Hematopoietic multipotent progenitor cell treated with erythropoietin and hydrocortisone succinate and interleukin-3 and kit ligand, for 17 days (in vitro differentiated cells): ENCODE data around the gene WDPCP.
"Not testable (repeated sequence)": the region's sequence is repeated elsewhere in the genome, so short reads cannot be mapped to it uniquely, and the experiment has no call there.

ENCODE experiments used
- DNase-seq: peaks from one replicate; pipeline ENCODE4 v3.0.0-alpha.2; 2015; ENCODE audit warnings: low spot score

The WDPCP gene

DNA sequence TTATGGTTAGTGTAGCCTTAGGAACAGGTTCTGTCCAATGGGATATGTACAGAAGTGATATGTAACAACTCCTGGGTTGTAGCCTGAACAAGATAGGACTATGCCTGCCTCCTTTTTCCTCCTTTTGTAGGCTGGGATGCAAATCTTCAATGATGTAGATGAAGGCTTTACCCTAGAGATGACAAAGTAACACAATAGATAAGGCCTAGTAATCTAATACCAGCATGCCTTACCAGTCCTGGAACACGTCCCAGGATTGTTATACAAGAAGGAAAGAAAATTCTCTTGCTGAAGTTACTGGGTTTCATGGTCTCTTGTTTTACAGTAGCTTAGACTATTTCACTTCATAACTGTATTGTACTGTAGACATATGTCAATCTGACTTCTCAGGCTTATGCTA is 345.5 kb downstream of the WDPCP start:
- DNase-seq, result no peak

DNA sequence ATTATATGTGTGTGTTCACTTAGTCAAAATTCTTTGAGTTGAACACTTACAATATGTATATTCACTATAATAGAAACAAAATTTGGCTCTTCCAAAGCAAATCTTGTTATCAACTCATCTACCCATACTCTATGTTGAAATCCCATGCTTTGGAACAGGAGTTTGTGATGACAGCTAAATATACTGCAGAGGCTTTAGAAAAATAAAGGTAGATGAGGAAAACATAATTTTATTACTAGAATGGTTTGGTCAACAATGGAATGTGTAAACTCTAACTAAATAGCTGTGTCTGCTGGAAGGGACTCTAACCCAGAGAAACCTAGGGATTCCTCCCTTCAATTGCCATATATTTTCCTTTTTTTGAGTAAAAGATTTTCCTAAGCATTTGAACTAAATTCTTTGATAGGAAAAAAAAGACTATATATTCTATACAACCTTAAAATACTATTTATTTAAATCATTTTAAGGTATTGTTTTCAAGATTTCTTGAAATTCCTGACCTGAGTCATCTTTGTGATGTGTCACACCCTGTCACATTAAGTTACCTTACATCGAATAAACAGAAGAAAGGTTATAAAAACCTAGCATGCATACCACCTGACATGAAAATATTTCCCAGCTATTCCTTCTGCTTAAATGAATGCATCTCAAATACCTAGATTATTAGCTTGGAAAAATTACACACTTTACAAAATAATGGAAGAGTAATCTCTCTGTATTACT is 362.2 kb downstream of the WDPCP start:
- DNase-seq, result no peak

DNA sequence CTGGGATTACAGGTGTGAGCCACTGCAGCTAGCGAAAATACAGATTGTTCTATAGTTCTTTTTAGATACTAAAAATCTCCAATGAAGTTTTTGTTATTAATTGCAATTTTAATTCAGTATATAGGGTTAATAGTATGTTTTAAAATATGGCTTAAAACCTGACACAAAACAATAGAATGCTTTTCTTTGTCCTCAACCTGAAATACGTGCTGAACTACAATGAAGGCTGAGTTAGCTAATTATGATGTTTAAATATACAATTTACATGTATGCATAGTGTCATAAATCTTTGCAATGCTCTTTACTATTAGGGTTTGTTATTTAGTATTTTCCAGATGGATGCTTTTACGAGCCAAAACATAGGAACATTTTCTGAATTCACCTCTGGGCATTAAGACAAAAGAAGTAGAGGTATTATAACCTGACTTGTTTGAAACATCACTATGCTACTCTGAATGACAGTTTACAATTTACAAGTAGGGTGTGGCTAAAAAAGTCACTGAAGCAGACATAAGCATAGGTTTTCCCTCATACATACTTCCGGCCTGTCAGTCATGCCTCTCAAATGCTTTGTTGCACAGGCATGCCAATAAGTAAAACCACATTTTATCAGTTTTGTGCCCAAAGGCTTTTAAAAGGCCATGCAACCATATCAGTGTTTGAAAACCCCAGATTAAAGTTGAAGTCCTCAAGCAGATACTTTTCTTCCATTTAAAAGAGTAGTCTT is 369.3 kb downstream of the WDPCP start:
- no peak for DNase-seq

DNA sequence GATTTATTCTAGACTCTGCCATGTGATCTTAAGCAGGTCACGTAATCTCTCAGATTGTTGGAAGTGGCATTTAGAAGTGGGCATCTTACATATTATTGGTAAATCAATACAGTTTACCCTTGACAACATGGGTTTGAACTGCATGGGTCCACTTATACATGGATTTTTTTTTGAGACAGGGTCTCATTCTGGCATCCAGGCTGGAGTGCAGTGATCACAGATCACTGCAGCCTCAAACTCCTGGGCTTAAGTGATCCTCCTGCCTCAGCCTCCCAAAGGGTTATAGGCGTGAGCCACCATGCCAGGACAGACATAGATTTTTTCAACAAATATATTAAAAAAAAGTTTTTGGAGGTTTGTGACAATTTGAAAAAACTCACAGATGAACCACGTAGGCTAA is 393.0 kb downstream of the WDPCP start:
- no peak for DNase-seq

DNA sequence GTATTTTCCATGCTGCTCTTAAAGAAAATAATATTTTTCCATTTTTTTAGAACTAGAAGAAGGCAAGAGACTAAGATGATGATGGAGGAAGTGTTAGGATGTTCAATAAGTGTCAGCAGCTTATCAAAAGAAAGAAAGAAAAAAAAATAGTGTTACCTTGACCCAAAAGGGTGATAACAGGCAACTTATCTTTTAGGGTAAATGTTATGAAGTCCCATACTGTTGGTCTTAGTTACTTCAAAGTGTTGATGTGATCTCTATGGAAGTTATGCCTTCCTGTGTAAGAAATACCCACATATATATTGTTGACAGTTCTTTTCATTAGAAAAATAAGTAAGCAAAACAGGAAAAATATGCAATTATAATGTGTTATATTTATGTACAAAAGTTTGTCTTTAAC is 394.1 kb downstream of the WDPCP start:
- no peak for DNase-seq

DNA sequence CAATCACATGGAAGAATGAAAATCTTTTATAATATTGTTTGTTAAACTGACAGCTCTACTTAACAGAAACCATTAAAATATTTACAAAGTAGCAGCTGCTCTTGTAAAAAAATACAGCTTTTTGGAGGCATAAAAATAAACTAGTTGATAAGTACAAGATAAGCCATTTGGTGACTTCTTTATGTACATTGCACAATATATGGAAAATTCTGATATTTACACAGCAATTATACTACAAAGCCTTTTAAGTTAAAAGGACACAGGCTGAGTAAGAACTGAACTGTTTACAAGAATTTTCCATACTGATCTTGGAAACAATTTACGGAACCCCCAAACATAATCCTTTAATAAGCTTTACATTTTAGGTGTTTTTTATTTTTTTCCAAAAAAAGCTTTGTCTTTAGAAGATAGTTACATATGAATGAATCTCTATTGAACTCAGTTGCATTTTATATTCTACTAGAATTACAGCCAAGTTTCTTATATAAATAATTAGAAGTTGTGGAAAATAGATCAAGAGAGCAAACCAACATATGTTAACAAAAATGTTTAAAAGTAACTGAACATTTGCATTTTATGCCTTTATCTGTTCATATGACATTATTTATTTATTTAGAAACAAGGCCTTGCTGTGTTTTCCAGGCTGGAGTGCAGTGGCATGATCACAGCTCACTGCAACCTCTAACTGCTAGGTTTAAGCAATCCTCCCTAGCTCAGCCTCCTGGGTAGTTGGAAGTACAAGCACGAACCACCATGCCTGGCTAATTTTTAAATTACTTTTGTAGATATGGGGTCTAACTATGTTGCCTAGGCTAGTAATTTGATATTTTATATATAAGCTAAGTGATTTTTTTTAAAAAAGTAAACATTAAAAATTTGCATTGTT is 395.1 kb downstream of the WDPCP start:
- DNase-seq, result no peak

DNA sequence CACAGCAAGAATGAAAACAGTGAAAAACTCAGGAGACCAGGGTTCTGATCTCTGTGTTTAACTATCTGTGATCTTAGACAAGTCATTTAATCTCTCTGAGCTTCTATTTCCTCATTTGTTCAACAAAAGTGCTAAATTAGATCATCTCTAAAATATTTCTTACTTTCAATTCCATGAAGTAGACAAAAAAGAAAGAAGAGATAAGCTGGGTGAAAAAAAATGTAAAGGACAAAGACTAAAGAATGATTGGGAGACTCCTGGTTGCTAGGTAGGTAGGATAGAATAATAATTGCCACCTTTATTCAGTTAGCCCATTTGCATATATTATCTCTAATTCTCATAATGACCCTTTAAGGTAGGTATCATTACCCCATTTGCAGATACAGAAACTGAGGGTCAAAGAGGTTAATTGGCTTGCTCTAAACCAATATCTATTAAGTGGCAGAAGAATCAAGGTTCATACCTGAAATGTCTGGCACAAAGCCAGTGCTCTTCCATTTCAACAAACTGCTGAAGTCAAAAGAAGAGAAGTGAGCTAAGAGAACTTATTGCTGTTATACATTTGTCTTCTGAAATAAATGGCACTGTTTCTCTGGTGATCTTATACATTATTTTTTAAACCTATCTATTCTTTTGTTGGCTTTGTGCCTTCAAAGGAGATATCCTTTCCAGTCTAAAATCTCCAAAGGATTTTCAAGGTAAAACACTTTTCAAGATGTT is 395.9 kb downstream of the WDPCP start:
- no peak for DNase-seq

DNA sequence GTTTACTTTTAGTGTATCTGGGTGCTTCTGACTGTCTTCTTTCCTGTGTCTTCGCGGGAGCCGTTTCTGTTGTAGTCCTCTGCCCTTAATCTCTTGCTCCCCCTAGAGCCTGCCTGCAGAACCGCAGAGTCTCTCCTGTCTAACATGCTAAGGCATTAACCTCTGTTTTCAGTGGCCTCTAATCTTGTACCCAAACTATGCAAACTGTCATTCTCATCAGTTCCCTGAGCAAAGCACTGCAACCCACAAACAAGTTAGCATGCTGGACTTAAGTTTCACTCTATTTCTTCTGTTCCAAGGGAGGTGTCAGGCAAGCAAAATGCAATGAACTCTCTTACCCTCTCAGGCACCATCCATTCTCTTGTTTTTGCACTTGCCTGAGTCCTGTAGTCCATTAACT is 399.3 kb downstream of the WDPCP start:
- DNase-seq, result no peak

DNA sequence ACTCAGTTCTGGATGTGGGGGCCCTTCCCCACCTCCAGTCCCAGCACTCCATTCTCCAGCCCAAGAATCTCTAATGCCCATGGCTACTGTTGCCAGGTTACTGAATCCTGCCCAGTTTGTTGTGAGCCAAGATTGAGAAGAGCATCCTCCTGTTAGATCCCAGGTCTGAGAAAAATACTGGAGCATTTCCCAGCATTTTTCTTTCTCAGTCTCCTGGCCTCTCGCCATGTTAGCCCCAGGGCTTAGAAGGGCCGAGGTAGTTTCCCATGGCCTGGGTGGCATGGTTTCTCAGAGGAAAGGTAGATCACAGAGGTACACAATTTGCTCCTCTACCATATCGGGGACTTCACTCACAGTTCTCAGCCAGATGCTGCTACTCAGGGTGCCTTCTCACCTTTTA is 401.9 kb downstream of the WDPCP start:
- no peak for DNase-seq

DNA sequence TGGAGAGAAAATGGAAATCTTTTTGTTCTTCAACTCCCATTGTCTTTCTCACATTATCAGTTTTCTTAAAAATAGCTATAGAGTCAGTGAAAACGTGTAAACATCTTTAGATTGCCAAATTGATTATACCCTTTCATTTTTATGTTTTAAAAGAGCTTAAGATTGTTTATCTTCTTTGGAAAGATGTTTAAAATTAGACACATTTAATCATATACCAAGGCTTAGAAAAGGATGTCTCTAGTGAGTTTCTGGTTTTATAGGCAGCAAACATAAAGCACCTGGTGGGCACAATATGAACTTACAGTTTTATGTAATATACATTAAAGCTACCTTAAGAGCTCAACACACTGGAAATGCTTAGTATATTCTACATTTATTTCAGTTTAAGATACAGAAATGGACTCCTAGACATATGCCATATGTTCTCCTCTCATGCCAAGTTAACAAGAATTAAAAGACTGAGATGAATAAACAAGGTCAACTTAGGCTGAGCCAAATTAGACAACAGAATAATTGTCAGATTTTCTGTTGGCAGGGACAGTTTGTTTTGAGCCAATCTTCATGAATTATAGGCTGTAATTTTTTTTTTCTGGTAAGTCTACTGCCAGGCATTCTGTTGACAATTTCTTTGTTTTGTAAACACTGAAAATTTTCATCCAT is 425.0 kb downstream of the WDPCP start:
- DNase-seq, result no peak

DNA sequence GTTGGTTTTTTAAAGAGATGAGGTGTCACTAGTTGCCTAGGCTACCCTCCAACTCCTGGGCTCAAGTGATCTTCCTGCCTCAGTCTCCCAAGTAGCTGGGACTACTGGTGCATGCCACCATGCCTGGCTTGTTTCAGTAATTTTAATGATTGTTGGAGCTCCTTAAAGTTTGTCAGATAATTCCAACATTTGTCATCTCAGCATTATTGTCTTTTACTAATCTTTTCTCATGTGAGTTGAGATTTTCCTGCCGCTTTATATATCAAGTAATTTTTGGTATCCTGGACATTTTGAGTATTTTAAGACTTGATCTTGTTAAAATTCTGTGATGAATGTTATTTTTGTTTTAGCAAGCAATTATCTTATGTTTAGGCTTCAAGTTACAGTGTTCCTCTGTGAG is 429.0 kb downstream of the WDPCP start:
- no peak for DNase-seq

DNA sequence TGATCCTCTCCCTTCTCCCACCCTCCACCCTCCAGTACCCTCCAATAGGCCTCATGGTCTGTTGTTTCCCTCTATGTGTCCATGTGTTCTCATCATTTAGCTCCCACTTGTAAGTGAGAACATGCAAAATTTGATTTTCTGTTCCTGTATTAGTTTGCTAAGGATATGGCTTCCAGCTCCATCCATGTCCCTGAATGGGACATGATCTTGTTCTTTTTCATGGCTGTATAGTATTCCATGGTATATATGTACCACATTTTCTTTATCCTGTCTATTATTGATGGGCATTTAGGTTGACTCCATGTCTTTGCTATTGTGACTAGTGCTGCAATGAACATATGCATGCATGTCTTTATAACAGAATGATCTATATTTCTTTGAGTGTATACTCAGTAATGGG is 451.6 kb downstream of the WDPCP start:
- DNase-seq, result not testable (repeated sequence)

DNA sequence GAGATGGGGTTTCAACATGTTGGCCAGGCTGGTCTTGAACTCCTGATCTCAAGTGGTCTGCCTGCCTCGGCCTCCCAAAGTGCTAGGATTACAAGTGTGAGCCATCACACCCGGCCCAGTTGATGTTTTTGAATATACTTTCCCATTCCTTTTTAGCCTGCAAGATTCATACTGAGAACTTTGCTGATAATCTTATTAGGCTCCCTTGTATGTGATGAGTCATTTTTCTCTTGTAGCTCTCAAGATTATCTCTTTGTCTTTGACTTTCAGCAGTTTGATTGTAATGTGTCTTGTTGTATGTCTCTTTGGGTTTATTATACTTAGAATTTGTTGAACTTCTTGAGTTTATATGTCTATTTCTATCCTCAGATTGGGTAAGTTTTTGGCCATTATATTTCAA is 456.3 kb downstream of the WDPCP start:
- DNase-seq, result no peak

DNA sequence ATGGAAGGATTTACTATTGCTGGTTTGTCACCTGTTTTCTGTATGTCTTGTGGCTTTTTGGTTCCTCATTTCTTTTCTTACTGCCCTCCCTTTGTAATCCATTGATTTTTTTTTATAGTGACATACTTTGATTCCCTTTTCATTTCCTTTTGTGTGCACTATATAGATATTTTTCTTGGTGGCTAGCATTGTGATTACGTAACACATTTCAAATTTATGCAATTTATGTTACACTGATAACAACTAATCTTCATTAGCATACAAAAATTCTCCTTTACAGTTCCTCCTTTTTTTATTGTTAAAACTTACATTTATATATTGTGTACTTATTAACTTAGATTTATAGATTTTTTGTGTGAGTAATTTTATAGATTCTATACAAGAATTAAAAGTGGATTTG is 457.1 kb downstream of the WDPCP start:
- no peak for DNase-seq

DNA sequence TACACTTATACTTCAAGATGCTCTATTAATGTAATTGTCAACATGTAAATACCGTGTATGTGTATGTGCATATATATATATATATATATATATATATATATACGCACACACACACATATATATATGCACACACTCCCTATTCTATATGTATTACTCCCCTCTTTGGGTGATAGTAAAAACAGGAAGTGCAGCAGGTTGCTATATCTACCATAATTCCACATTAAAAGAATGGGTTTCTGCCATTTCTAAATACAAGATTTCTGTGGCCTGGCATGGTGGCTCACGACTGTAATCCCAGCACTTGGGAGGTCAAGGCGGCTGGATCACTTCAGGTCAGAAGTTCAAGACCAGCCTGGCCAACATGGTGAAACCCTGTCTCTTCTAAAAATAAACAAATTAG is 460.7 kb downstream of the WDPCP start:
- DNase-seq, result no peak

DNA sequence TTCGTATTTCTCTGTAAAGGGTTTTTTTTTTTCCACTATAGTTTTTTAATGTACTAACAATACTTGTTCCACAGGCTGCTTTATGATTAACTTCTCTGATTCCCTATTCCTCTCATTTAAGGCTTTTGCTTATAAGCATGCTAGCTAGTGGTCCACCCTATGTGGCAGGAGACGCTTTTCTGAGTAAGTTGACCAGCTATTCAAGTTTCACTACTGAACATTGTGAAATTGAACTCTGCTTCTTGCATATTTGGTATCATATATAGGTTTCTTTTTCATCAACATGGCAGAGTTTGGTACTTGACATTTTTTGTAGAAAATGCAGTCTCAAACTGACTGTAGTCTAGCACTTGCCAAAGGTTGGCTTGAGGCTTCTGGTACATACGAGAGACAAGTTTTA is 463.4 kb downstream of the WDPCP start:
- no peak for DNase-seq

DNA sequence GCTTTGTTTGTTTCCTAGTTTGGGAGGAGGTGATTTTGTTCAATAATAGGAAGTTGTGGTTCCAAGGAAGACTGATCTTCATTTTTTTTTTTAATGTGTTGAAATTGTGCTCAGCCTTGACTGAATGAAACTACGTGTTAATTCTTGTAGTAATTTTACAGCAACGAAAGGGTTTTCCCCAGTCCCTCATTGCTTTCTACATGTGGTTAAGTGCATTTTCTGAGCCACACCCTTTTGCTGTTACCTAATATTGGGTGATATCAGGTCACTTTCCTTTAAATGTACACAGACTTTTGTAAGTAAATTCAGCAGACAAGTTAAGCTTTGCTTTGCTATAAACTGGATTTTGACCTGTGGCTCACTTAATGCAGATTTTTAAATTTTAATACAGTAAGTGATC is 464.1 kb downstream of the WDPCP start:
- DNase-seq, result no peak

DNA sequence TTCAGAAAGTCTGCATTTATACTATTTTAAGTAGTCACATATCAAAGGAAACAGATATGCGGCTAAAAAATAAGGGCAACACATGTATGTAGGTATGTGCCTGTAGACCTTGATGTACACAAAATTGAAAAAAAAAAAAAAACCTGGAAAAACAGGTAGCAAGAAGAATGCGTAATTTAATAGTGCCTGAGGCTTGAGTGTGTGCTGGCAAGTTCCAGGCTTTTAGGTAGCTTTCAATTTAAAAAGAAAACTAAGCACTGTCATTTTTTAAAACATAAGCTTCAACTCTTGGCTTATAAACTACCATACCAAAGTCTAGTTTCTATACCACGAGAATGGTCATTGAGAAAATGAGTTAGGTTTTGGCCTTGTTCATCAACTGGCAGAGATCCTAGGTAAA is 465.4 kb downstream of the WDPCP start:
- no peak for DNase-seq

DNA sequence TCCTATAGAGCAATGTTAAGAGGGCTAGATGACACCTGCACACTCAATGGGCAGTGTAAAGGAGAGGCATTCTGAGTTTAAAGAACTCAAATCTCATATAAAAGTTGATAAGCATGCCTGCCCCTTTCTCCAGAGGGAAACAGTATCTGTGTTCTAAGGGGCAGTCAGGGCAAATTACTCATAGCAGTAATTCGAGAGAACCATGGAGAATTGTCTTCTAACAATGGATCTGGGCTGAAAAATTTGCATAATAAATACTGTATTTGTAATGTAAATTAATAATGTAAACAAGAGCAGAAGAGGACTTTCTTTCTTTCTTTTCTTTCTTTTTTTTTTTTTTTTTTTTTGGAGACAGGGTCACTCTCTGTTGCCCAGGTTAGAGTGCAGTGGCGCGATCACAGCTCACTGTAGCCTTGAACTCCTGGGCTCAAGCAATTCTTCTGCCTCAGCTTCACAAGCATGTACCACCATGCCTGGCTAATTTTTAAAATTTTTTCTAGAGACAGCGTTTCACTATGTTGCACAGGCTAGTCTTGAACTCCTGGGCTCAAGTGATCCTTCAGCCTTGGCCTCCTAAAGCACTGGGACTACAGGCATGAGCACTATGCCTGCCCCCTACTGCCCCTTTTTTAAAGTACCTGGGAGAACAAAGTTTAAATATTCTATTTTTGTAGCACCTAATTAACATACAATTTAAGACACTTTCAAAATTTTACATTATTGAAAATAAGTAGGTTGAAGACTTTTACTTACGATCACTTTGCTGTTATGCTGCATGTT is 467.0 kb downstream of the WDPCP start:
- no peak for DNase-seq

DNA sequence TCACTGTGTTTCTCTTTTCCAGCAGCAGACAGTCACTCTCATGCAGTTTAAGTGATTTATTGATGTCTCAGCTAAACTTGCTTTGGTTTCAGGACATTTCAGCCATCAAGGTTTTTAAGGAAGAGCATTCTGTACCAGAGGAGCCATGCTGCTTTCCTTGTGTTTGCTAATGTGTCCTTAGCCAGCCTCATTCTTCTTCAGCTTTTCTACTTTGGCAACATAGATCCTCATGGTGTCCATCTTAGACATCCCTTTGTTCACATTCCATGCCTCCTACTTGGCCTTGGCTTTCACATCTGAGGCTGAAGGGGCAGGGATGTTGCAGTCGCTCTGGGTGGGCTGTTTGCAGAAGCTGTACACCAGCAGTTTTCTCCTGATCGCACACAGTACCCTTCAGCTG is 469.5 kb downstream of the WDPCP start:
- no peak for DNase-seq

DNA sequence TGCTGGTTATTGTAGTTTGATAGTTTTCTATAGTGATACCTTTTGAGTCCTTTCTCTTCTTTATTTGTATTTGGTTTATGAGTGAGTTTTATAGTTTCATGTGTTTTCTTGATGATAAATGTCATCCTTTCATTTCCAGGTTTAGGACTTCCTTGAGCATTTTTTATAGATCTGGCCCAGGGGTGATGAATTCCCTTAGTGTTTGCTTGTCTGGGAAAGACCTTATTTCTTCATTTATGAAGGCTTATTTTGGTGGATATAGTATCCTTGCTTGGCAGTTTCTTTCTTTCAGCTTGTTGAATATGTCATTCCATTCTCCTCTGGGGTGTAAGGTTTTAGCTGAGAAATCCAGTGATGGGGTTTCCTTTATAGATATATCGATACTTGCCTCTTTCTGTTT is 483.8 kb downstream of the WDPCP start:
- DNase-seq, result no peak
